ENCODE results near the gene ADCY4. TPM values are rescaled to one million over a fixed set of nuclear protein-coding genes. Genes with fewer than 3 reads are reported as not detected.

The ADCY4 gene
- total and polyA plus RNA-seq, 2 of the 13 experiments (the other 11 are each of a cell fraction or from before 2014, with no cell fraction given) = 0.03 TPM; not detected in 1

- TF ChIP-seq ZFP91 (CRISPR knock-in tag; IDR thresholded peaks at IDR 0.05; ENCODE audit: borderline replicate concordance) = peak; percentile 98
- TF ChIP-seq ZNF20 (CRISPR knock-in tag; IDR thresholded peaks at IDR 0.05) = no peak
- no peak for TF ChIP-seq TRIM24 (CRISPR knock-in tag; IDR thresholded peaks at IDR 0.05)
- peak; percentile 97; the same call in 1 of the 2 replicates for TF ChIP-seq ZBTB3 (CRISPR knock-in tag; IDR thresholded peaks at IDR 0.05; ENCODE audit: borderline replicate concordance, low read depth)
- peak; percentile 88 for TF ChIP-seq ELF1 (CRISPR knock-in tag; IDR thresholded peaks at IDR 0.05)
- peak; percentile 97 for TF ChIP-seq RBM39 (IDR thresholded peaks at IDR 0.05; ENCODE audit: low read depth, low read length, poor library complexity, severe bottlenecking)
- peak; percentile 87 for TF ChIP-seq HNF1B (CRISPR knock-in tag; IDR thresholded peaks at IDR 0.05)
- TF ChIP-seq ZNF609 (CRISPR knock-in tag; IDR thresholded peaks at IDR 0.05; ENCODE audit: borderline replicate concordance) = peak; percentile 79; the same call in 1 of the 2 replicates
- TF ChIP-seq JUN (CRISPR knock-in tag; IDR thresholded peaks at IDR 0.05) = no peak; the same call in none of the 2 replicates
- no peak for TF ChIP-seq THAP8 (CRISPR knock-in tag; IDR thresholded peaks at IDR 0.05; ENCODE audit: borderline replicate concordance)
- TF ChIP-seq SKI (IDR thresholded peaks at IDR 0.05; ENCODE audit: partially characterized antibody) = peak; percentile 75
- peak; percentile 99 for TF ChIP-seq ZNF687 (CRISPR knock-in tag; IDR thresholded peaks at IDR 0.05)
- 0 out of 2 replicates have a peak, but pooled peaks have one; percentile 29 for TF ChIP-seq U2AF2 (IDR thresholded peaks at IDR 0.05; ENCODE audit: low read depth, low read length)
These were observed 35.3 kb downstream of the ADCY4 start, which contains the start of the genes DHRS1 and NOP9 (continued) for GRCh38 chr14:24299255-24300191.

Measured in HepG2 (cell line).